ENCODE data around the gene PBX1.
"Not testable (repeated sequence)": the region's sequence is repeated elsewhere in the genome, so short reads cannot be mapped to it uniquely, and the experiment has no call there.

Gene PBX1

GRCh38 chr1:164558461-164559341, at the start of gene PBX1:
PBX1 (plus strand) TSS chr1:164559184.
- H3K27ac ChIP-seq, result peak within 1 kb of the TSS; percentile 34 to 85 (median 76)
- H3K4me3 ChIP-seq, result peak within 1 kb of the TSS; percentile 45 to 69 (median 55)

- H3K4me3 ChIP-seq, result no peak overlapping the region
- H3K27ac ChIP-seq, result no peak overlapping the region
Measured at GRCh38 chr1:164510435-164510834, 48.5 kb upstream of the PBX1 start.

GRCh38 chr1:164511001-164511705, 47.8 kb upstream of the PBX1 start:
- no peak overlapping the region for H3K27ac ChIP-seq

GRCh38 chr1:164515231-164515630, 43.8 kb upstream of the PBX1 start:
- H3K27ac ChIP-seq, result no peak overlapping the region
- no peak overlapping the region for H3K4me3 ChIP-seq

More at GRCh38 chr1:164511001-164511705, 47.8 kb upstream of the PBX1 start:
- no peak overlapping the region for H3K4me3 ChIP-seq

- no peak overlapping the region for H3K4me3 ChIP-seq
- H3K27ac ChIP-seq, result no peak overlapping the region
Measured at GRCh38 chr1:164515711-164516331, 43.2 kb upstream of the PBX1 start.

- Histone ChIP-seq H3K27ac (no peak overlapping the region), H3K4me3 (no peak overlapping the region)
Measured at GRCh38 chr1:164516591-164516990, 42.4 kb upstream of the PBX1 start.

GRCh38 chr1:164518692-164519332, 40.2 kb upstream of the PBX1 start:
- Histone ChIP-seq H3K4me3 (no peak overlapping the region), H3K27ac (no peak overlapping the region)

- Histone ChIP-seq H3K27ac (no peak overlapping the region), H3K4me3 (no peak overlapping the region)
Measured at GRCh38 chr1:164519426-164519825, 39.6 kb upstream of the PBX1 start.

GRCh38 chr1:164524810-164525209, 34.2 kb upstream of the PBX1 start:
- Histone ChIP-seq H3K4me3 (no peak overlapping the region), H3K27ac (no peak overlapping the region)

- Histone ChIP-seq H3K4me3 (no peak overlapping the region), H3K27ac (no peak overlapping the region)
Measured at GRCh38 chr1:164534863-164535610, 23.9 kb upstream of the PBX1 start.

- not testable (repeated sequence) for H3K27ac ChIP-seq, H3K4me3 ChIP-seq
Measured at GRCh38 chr1:164552463-164552988, 6.5 kb upstream of the PBX1 start.

- no peak overlapping the region for H3K27ac ChIP-seq
- H3K4me3 ChIP-seq, result no peak overlapping the region
Measured at GRCh38 chr1:164557270-164557669, 1.7 kb upstream of the PBX1 start.

GRCh38 chr1:164559342-164560051, 513 bp downstream of the PBX1 start:
- Histone ChIP-seq H3K27ac (peak overlapping the region; percentile 34 to 85 (median 76)), H3K4me3 (peak overlapping the region; percentile 45 to 69 (median 55))

- Histone ChIP-seq H3K4me3 (peak overlapping the region; percentile 45 to 69 (median 55)), H3K27ac (peak overlapping the region; percentile 34 to 85 (median 76))
Measured at GRCh38 chr1:164560121-164560541, 1.1 kb downstream of the PBX1 start.

- Histone ChIP-seq H3K27ac (peak overlapping the region; percentile 34 to 85 (median 76)), H3K4me3 (peak overlapping the region; percentile 45 to 69 (median 55))
Measured at GRCh38 chr1:164560556-164560955, 1.6 kb downstream of the PBX1 start.

- H3K4me3 ChIP-seq, result peak overlapping the region; percentile 45 to 69 (median 55)
- peak overlapping the region in 20 of 21 experiments; percentile 8 to 85 (median 76) for H3K27ac ChIP-seq
Measured at GRCh38 chr1:164561007-164561406, 2.0 kb downstream of the PBX1 start.

GRCh38 chr1:164561472-164561871, 2.5 kb downstream of the PBX1 start:
- peak overlapping the region in 15 of 21 experiments; percentile 63 to 84 (median 77) for H3K27ac ChIP-seq
- peak overlapping the region; percentile 45 to 69 (median 55) for H3K4me3 ChIP-seq

GRCh38 chr1:164562061-164562460, 3.1 kb downstream of the PBX1 start:
- H3K27ac ChIP-seq, result peak overlapping the region in 9 of 21 experiments; percentile 10 to 84 (median 74)
- H3K4me3 ChIP-seq, result peak overlapping the region in 4 of 7 experiments; percentile 45 to 69 (median 56)
